Naive thymus-derived CD4-positive, alpha-beta T cell (primary cell): ENCODE measurements around the gene LPAR5. TPM values are rescaled to one million over a fixed set of nuclear protein-coding genes. Genes with fewer than 3 reads are reported as not detected.
"Not testable (repeated sequence)": the region's sequence is repeated elsewhere in the genome, so short reads cannot be mapped to it uniquely, and the experiment has no call there.

ENCODE experiments used
- ATAC-seq: fragments of 150-1000 bp; cut with Tn5 transposase; 2 replicates; pipeline ENCODE4 v1.10.0; 2021; ENCODE audit warnings: mild to moderate bottlenecking, moderate library complexity
- CTCF ChIA-PET: fragments of 350-600 bp; sonication (Branson Sonifier 250); formaldehyde crosslinking; loops from one replicate; lab custom pipeline; 2021; ENCODE audit warnings: antibody characterized with exemption; lab: Charles Lee
- POLR2A ChIA-PET: fragments of 350-600 bp; sonication (Branson Sonifier 250); formaldehyde crosslinking; loops from one replicate; lab custom pipeline; 2021; ENCODE audit warnings: antibody characterized with exemption, inconsistent platforms; lab: Charles Lee
- DNase-seq, 9 donors: peaks; one replicate each; pipeline versions ENCODE4 v3.0.0 to v3.0.0-alpha.2; 2020 to 2022; ENCODE audit warnings: mixed read lengths in 1 of 9
- H3K27ac ChIP-seq: one replicate; pipeline ENCODE4 v1.7.0; 2013; ENCODE audit warnings: mild to moderate bottlenecking, low read depth, low read length, moderate library complexity
- H3K27me3 ChIP-seq, 2 donors: one replicate each; pipeline ENCODE4 v1.7.0; 2013; ENCODE audit warnings: low read length in 2 of 2, mild to moderate bottlenecking in 2 of 2, moderate library complexity in 2 of 2; ENCODE audit not compliant: control insufficient read depth in 2 of 2, insufficient read depth in 2 of 2
- H3K36me3 ChIP-seq, 3 experiments: 1 replicate in 2 of 3; 2 replicates in 1 of 3; pipeline ENCODE4 v1.7.0; 2013; ENCODE audit warnings: low read length in 3 of 3, mild to moderate bottlenecking in 3 of 3, moderate library complexity in 1 of 3; ENCODE audit not compliant: insufficient read depth in 3 of 3, control insufficient read depth in 2 of 3
- H3K4me1 ChIP-seq, 2 donors: one replicate each; pipeline ENCODE4 v1.7.0; 2013; ENCODE audit warnings: low read length in 2 of 2, mild to moderate bottlenecking in 2 of 2, moderate library complexity in 1 of 2; ENCODE audit not compliant: control insufficient read depth in 2 of 2, insufficient read depth in 2 of 2
- H3K4me3 ChIP-seq: 2 replicates; pipeline ENCODE4 v1.7.0; 2013; ENCODE audit warnings: mild to moderate bottlenecking, low read length
- H3K9me3 ChIP-seq, 3 experiments: 1 replicate in 2 of 3; 2 replicates in 1 of 3; pipeline ENCODE4 v1.7.0; 2013; ENCODE audit warnings: low read length in 3 of 3; ENCODE audit not compliant: control insufficient read depth in 2 of 3
- H3K27ac Mint-ChIP-seq, 9 donors: one replicate each; pipeline ENCODE4 v1.8.0; 2020 to 2022; ENCODE audit warnings: mixed read lengths in 9 of 9, mild to moderate bottlenecking in 8 of 9, moderate library complexity in 5 of 9, inconsistent platforms in 2 of 9
- H3K27me3 Mint-ChIP-seq, 5 donors: one replicate each; pipeline ENCODE4 v1.8.0; 2021 to 2022; ENCODE audit warnings: mixed read lengths in 5 of 5, mild to moderate bottlenecking in 1 of 5
- H3K36me3 Mint-ChIP-seq, 5 donors: one replicate each; pipeline ENCODE4 v1.8.0; 2020 to 2022; ENCODE audit warnings: mixed read lengths in 5 of 5, mild to moderate bottlenecking in 3 of 5, inconsistent platforms in 1 of 5
- H3K4me1 Mint-ChIP-seq, 7 donors: one replicate each; pipeline ENCODE4 v1.8.0; 2020 to 2022; ENCODE audit warnings: mixed read lengths in 7 of 7, mild to moderate bottlenecking in 3 of 7, inconsistent platforms in 1 of 7
- H3K4me3 Mint-ChIP-seq, 10 donors: one replicate each; pipeline ENCODE4 v1.8.0; 2020 to 2022; ENCODE audit warnings: mild to moderate bottlenecking in 10 of 10, mixed read lengths in 10 of 10, moderate library complexity in 6 of 10, inconsistent platforms in 2 of 10
- H3K9me3 Mint-ChIP-seq, 11 donors: one replicate each; pipeline ENCODE4 v1.8.0; 2020 to 2022; ENCODE audit warnings: mixed read lengths in 11 of 11, mild to moderate bottlenecking in 4 of 11, inconsistent platforms in 1 of 11, moderate library complexity in 1 of 11
- intact Hi-C, 2 donors: fragments of 100-400 bp; cut with micrococcal nuclease; formaldehyde crosslinking; loops; one replicate each; pipeline ENCODE4 v1.15.1; 2023
- polyA plus RNA-seq, 2 donors: library from polyadenylated mRNA; unstranded; fragments of 300-500 nt; fragmentation: Illumina TruSeq; gene quantifications; one replicate each; pipeline ENCODE4 v1.2.3, GENCODE V29; 2021
- total RNA-seq, 6 experiments: library from RNA in 5 of 6; stranded (reverse) in 5 of 6; gene quantifications; 1 replicate in 5 of 6; 2 replicates in 1 of 6; pipeline ENCODE4 v1.2.3 and lab custom pipeline; 2021 to 2026

Gene LPAR5
- total and polyA plus RNA-seq, 7 experiments from 2014 or later: 3.3 to 8.3 (median 6.6) TPM

- ChIA-PET CTCF (interaction anchor here (1.0 to 1.8 kb wide), 6 partner anchors 11 to 315 kb away, joined by 3 to 7 read pairs (median 4); no protein-coding TSS in a partner anchor), POLR2A (interaction anchor here (0.5 to 5.6 kb wide), 17 partner anchors 9 to 265 kb away, joined by 3 to 33 read pairs (median 4); partner anchors contain the start of genes GAPDH, LPAR5, MLF2 and NOP2)
- Mint-ChIP-seq H3K4me3 (peak overlapping the region in 2 of 10 donors; percentile 93 to 95), H3K36me3 (peaks cover 11 to 47% (median 29%) of the 10 kb centered on the region in 5 donors), H3K27ac (peak overlapping the region; percentile 87 to 97 (median 90)), H3K27me3 (no peaks in the 10 kb centered on the region), H3K4me1 (peaks cover 43 to 58% (median 51%) of the 10 kb centered on the region in 7 donors), H3K9me3 (peaks cover 0 to 2% (median 0%) of the 10 kb centered on the region in 11 donors)
- DNase-seq: no peak
- Histone ChIP-seq H3K4me1 (peaks cover 39 to 40% of the 10 kb centered on the region in 2 donors), H3K27ac (peak overlapping the region; percentile 96), H3K36me3 (peaks cover 23 to 36% (median 23%) of the 10 kb centered on the region in 3 experiments), H3K27me3 (no peaks in the 10 kb centered on the region), H3K4me3 (peak overlapping the region; percentile 66), H3K9me3 (no peaks in the 10 kb centered on the region)
- intact Hi-C loops: loop anchor here (1.0 to 10.0 kb wide), 3 partner anchors 9 to 350 kb away; partner anchors contain the start of gene PTPN6 (in 1 of the 2)
- ATAC-seq: no peak
Measured at GRCh38 chr12:6604259-6605029, 31.3 kb downstream of the LPAR5 start.

DNA sequence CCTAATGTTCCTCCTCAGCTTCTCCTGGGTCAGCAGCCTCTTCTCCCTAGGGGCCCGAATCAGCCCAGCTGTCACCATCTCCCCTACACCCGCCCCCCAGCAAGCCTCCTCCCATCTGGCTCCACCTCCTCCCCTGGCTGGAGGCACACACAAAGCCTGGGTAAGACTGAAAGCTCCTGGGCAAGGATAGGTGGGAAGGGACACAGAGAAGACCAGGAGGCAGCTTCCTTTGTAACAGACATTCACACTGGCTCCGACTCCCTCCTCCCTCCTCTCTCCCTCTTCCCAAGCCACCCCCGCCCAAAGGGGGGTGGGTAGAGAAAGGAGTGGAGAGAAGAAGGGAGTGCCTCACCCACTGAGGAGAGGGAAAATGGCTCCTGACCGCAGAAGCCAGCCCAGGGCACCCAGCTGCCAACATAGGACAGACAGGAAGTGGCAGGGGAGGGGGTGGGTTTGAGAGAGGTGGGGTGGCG, 32.6 kb downstream of the LPAR5 start:
- H3K9me3 ChIP-seq: no peaks in the 10 kb centered on the region
- peaks cover 0 to 2% (median 0%) of the 10 kb centered on the region in 11 donors for H3K9me3 Mint-ChIP-seq
- peak overlapping the region; percentile 71 to 97 (median 89) for H3K27ac Mint-ChIP-seq
- H3K36me3 Mint-ChIP-seq: peaks cover 13 to 52% (median 33%) of the 10 kb centered on the region in 5 donors
- H3K4me3 ChIP-seq: peak overlapping the region; percentile 51
- H3K36me3 ChIP-seq: peaks cover 30 to 48% (median 32%) of the 10 kb centered on the region in 3 experiments
- H3K4me3 Mint-ChIP-seq: peak overlapping the region in 2 of 10 donors; percentile 93 to 95
- intact Hi-C loops: loop anchor here in 1 of 2 donors (10.0 kb wide), 1 partner anchor 352 kb away; the partner anchor contains the start of gene PTPN6
- no peaks in the 10 kb centered on the region for H3K27me3 ChIP-seq
- peak overlapping the region; percentile 73 for H3K27ac ChIP-seq
- ChIA-PET POLR2A (interaction anchor here (0.7 to 5.6 kb wide), 13 partner anchors 10 to 266 kb away, joined by 3 to 33 read pairs (median 5); partner anchors contain the start of genes LPAR5, MLF2, NOP2 and VAMP1), CTCF (interaction anchor here (1.0 to 2.1 kb wide), 5 partner anchors 10 to 316 kb away, joined by 3 to 9 read pairs (median 3); no protein-coding TSS in a partner anchor)
- peak in 6 of 9 donors; percentile 37 to 52 (median 44) for DNase-seq
- ATAC-seq: no peak
- peaks cover 38 to 40% of the 10 kb centered on the region in 2 donors for H3K4me1 ChIP-seq
- peaks cover 42 to 60% (median 51%) of the 10 kb centered on the region in 7 donors for H3K4me1 Mint-ChIP-seq
- no peaks in the 10 kb centered on the region for H3K27me3 Mint-ChIP-seq

GRCh38 chr12:6602526-6602925, 33.2 kb downstream of the LPAR5 start:
- ATAC-seq (no peak), DNase-seq (no peak)
- Mint-ChIP-seq H3K4me3 (peak overlapping the region in 3 of 10 donors; percentile 31 to 95 (median 93)), H3K9me3 (peaks cover 0 to 2% (median 0%) of the 10 kb centered on the region in 11 donors), H3K27me3 (no peaks in the 10 kb centered on the region), H3K36me3 (peaks cover 18 to 58% (median 38%) of the 10 kb centered on the region in 5 donors), H3K4me1 (peaks cover 44 to 65% (median 55%) of the 10 kb centered on the region in 7 donors), H3K27ac (peak overlapping the region; percentile 71 to 97 (median 89))
- CTCF ChIA-PET: interaction anchor here (0.8 to 2.1 kb wide), 6 partner anchors 10 to 234 kb away, joined by 3 to 9 read pairs (median 4); partner anchors contain the start of gene MLF2
- peaks cover 32 to 36% of the 10 kb centered on the region in 2 donors for H3K4me1 ChIP-seq
- no peaks in the 10 kb centered on the region for H3K27me3 ChIP-seq
- peak overlapping the region; percentile 73 for H3K27ac ChIP-seq
- intact Hi-C loops: loop anchor here in 1 of 2 donors (10.0 kb wide), 1 partner anchor 352 kb away; the partner anchor contains the start of gene PTPN6
- H3K9me3 ChIP-seq: no peaks in the 10 kb centered on the region
- peak overlapping the region; percentile 51 for H3K4me3 ChIP-seq
- H3K36me3 ChIP-seq: peaks cover 36 to 54% (median 38%) of the 10 kb centered on the region in 3 experiments
- POLR2A ChIA-PET: interaction anchor here (1.1 to 5.6 kb wide), 7 partner anchors 11 to 189 kb away, joined by 3 to 33 read pairs (median 6); partner anchors contain the start of genes LPAR5 and ZNF384

DNA sequence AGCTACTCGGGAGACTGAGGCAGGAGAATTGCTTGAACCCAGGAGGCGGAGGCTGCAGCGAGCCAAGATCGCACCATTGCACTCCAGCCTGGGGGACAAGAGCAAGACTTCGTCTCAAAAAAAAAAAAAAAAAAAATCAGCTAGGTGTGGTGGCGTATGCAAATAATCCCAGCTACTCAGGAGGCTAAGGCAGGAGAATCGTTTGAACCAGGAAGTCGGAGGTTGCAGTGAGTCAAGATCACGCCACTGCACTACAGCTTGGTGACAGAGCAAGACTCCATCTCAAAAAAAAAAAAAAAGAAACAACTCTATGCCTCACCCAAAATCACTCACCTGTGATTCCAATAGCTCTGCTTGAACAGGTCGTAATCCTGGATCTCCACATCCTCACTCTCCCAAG, 40.1 kb downstream of the LPAR5 start:
- DNase-seq, H3K4me3 Mint-ChIP-seq, ATAC-seq, H3K27me3 Mint-ChIP-seq, H3K27me3 ChIP-seq, H3K4me3 ChIP-seq, intact Hi-C loops, H3K9me3 Mint-ChIP-seq, H3K9me3 ChIP-seq, H3K27ac ChIP-seq, H3K4me1 ChIP-seq: not testable (repeated sequence)
- ChIA-PET POLR2A (interaction anchor here (0.6 to 2.9 kb wide), 4 partner anchors 8 to 128 kb away, joined by 3 to 13 read pairs (median 6); partner anchors contain the start of gene COPS7A), CTCF (interaction anchor here (0.6 to 1.6 kb wide), 4 partner anchors 11 to 256 kb away, joined by 3 to 6 read pairs (median 4); no protein-coding TSS in a partner anchor)
- peaks cover 60 to 97% (median 74%) of the 10 kb centered on the region in 3 experiments for H3K36me3 ChIP-seq
- Mint-ChIP-seq H3K4me1 (peaks cover 12 to 41% (median 23%) of the 10 kb centered on the region in 7 donors), H3K27ac (peak overlapping the region in 5 of 9 donors; percentile 11 to 72 (median 55)), H3K36me3 (peaks cover 33 to 78% (median 58%) of the 10 kb centered on the region in 5 donors)

DNA sequence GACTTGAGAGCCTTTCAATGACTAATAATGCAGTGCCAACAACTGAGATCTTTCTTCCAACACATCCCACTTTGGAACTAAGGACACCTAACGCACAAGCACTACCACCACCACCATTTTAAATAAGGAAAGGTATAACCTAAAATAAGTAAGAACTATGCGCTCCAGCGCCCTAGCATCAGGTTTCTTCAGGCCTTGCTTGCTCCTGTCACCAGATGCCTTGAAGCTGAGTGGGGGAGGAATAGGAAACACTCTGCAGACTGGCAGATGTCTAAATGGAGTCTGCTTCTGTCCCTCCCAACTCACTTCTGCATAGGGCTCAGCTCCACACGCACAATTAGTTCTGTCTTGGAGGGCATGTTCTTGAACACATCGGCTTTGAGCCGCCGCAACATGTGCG, 43.7 kb downstream of the LPAR5 start:
- H3K27me3 ChIP-seq: no peaks in the 10 kb centered on the region
- no peaks in the 10 kb centered on the region for H3K9me3 ChIP-seq
- peaks cover 41 to 97% (median 58%) of the 10 kb centered on the region in 3 experiments for H3K36me3 ChIP-seq
- no peak overlapping the region for H3K4me3 Mint-ChIP-seq
- H3K9me3 Mint-ChIP-seq: no peaks in the 10 kb centered on the region
- peak overlapping the region in 5 of 9 donors; percentile 18 to 86 (median 69) for H3K27ac Mint-ChIP-seq
- ATAC-seq: no peak
- no peaks in the 10 kb centered on the region for H3K4me1 ChIP-seq
- intact Hi-C loops: no loop called here
- no peak overlapping the region for H3K4me3 ChIP-seq
- no peaks in the 10 kb centered on the region for H3K27me3 Mint-ChIP-seq
- ChIA-PET CTCF (no interaction called here), POLR2A (interaction anchor here (0.5 to 2.0 kb wide), 4 partner anchors 12 to 189 kb away, joined by 3 to 5 read pairs (median 3); no protein-coding TSS in a partner anchor)
- H3K36me3 Mint-ChIP-seq: peaks cover 32 to 66% (median 50%) of the 10 kb centered on the region in 5 donors
- no peak for DNase-seq
- no peak overlapping the region for H3K27ac ChIP-seq
- peaks cover 4 to 33% (median 19%) of the 10 kb centered on the region in 7 donors for H3K4me1 Mint-ChIP-seq
